GM21529 (cell line): ENCODE results near the gene MORC2.

ENCODE experiments used
- ATAC-seq: cut with Tn5 transposase; IDR thresholded peaks from one replicate; pipeline ENCODE4 v1.9.1; 2021; ENCODE audit not compliant: unreplicated experiment

Gene MORC2

DNA sequence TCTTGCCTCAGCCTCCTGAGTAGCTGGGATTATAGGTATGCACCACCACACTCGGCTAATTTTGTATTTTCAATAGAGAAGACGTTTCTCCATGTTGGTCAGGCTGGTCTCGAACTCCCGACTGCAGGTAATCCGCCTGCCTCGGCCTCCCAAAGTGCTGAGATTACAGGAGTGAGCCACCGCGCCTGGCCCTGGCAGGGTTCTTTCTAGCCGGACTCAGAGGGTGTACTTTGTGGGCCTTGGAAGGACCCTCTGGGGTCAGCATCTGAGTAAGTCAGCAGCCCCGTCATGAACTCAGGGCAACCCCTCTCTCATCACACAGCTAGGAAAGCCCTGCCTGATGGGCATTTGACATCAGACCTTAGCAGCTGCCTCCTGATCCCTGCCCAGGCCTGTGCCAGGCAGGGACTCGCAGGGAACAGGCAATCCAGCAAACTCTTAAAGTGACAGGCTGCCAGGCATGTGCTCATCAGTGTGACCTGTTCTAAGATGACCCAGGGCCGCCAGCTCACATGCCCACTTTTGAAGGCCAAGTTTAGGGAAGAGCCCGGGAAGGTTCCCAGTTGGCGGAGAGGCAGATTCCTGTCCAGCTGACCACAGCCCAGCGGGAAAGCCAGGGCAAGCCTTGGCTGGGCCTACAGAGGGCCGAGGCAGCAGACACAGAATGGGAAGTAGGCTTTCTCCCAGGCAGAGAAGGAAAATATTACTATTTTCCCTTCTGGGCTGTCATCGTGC lies 92.9 kb downstream of the MORC2 start:
- ATAC-seq, result no peak
